ES-I3 (cell line): ENCODE results near the gene LOX.

Experiments
- H3K36me3 ChIP-seq: 2 replicates; pipeline ENCODE4 v1.6.1; 2013; ENCODE audit warnings: mild to moderate bottlenecking, low read length, control low read depth, moderate library complexity; ENCODE audit not compliant: insufficient read depth
- H3K4me1 ChIP-seq: 2 replicates; pipeline ENCODE4 v1.6.1; 2013; ENCODE audit warnings: mild to moderate bottlenecking, control low read depth, low read length; ENCODE audit not compliant: insufficient read depth
- H3K9ac ChIP-seq: 2 replicates; pipeline ENCODE4 v1.6.1; 2013; ENCODE audit warnings: low read depth, mild to moderate bottlenecking, low read length, moderate library complexity
- H3K9me3 ChIP-seq: 2 replicates; pipeline ENCODE4 v1.6.1; 2013; ENCODE audit warnings: mild to moderate bottlenecking, low read length, moderate library complexity; ENCODE audit not compliant: control insufficient read depth, insufficient read depth

LOX gene, protein sequence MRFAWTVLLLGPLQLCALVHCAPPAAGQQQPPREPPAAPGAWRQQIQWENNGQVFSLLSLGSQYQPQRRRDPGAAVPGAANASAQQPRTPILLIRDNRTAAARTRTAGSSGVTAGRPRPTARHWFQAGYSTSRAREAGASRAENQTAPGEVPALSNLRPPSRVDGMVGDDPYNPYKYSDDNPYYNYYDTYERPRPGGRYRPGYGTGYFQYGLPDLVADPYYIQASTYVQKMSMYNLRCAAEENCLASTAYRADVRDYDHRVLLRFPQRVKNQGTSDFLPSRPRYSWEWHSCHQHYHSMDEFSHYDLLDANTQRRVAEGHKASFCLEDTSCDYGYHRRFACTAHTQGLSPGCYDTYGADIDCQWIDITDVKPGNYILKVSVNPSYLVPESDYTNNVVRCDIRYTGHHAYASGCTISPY

DNA sequence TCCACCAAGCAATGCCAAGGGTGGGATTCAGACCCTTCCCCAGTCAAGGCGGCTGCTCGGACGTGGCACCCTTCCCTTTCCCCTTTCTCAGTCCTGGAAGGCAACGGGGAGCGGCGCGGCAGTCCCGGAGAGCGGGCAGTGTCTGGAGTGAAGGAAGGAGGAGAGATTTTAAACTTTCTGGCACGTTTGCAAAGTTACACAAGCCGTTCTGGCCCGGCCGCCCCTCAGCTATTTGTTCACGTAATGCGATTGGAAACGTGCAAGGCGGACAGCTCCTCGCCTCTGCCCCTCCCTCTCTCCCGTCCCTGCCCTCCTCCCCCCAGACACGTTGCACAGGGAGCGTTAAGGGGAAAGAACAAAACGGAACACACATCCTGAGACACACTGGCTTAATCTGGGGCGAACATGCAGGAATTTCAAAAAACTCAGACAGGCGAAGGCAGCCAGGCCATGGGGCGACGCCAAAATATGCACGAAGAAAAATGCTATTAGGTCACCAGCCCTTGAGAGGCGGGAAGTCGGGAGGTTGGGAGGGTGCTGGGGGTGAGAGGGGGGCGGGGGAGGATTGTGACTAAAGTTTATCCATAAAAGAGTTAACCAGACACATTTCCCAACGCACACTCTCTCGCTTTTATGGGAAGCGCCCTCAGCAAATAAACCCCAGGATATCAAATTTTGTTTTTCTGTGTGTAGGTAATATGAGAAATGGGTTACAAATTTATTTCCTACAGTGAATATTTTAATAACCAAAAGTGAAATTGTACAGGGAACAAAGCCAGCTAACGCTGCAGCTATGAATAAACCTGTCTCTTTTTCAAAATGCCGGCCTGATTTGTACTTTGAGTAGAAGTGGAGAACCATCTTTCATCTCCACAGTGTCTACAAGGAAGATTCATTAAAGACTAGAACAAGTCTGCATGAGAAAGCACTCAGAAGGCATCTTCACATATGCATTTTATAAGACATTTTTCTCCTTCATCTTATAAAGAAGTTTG lies at the start of gene LOX:
LOX (minus strand) TSS at position 144 of the 995 bp plus-strand sequence. CDS start 274 bp downstream, outside the sequence.
- Histone ChIP-seq H3K36me3 (no peaks in the 10 kb centered on the region), H3K4me1 (peaks cover 4% of the 10 kb centered on the region; the same call in 1 of the 2 replicates), H3K9ac (peak within 1 kb of the TSS; percentile 81), H3K9me3 (no peaks in the 10 kb centered on the region)

DNA sequence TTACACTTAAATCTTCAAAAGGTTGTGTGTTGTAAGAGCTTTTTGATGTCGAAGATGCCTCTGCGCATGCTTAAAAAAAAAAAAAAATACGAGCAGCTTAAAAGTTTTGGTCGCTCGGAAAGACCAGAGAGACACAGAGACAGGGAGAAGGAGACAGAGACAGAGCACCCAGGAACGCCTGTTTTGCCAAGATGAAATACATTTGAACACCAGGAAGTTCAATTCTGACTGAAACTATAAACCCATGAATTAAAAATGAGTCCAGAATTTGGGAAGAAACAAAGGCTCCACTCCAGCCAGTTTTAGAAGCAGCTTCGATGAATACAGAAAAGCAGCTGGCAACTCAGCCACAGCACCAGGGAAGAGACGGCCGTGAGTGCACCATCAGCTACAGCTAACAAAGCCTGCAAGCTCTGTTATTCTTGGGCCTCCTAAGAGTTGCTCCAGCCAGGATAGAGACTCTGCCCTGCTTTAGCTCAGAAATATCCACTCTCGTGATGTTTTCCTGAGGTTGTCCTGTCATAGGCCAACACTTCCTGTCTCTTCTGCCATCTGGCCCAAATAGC lies 48.8 kb upstream of the LOX start:
- Histone ChIP-seq H3K9me3 (no peaks in the 10 kb centered on the region), H3K9ac (no peak overlapping the region), H3K4me1 (peaks cover 5% of the 10 kb centered on the region), H3K36me3 (no peaks in the 10 kb centered on the region)

DNA sequence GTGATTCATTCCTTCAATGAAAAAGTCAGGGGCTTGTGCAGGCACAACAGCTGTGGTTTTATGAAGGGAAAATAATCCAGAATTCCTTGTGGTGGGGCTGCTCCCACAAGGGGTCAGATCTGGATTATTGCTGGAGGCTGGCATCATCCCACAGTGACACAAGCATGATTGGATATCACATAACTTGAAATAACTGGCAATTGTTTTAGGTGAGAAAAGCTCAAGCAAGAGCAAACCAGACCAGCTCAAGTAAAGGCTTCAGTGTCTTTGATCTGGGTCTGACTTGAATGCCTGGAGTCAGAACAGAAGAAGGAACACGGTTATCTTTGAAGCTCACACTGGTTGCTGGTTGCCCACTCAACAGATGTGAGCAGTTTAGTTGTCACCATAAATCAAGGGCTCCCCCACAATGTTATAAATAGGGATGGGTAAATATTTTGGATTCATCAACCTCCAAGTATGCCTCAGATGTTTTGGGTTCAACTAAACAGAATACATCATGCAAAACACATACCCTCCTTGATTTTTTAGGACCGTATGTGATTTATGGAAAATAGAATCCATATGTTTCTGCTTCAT lies 48.2 kb upstream of the LOX start:
- Histone ChIP-seq H3K9ac (no peak overlapping the region), H3K9me3 (no peaks in the 10 kb centered on the region), H3K36me3 (no peaks in the 10 kb centered on the region), H3K4me1 (peaks cover 8% of the 10 kb centered on the region)

DNA sequence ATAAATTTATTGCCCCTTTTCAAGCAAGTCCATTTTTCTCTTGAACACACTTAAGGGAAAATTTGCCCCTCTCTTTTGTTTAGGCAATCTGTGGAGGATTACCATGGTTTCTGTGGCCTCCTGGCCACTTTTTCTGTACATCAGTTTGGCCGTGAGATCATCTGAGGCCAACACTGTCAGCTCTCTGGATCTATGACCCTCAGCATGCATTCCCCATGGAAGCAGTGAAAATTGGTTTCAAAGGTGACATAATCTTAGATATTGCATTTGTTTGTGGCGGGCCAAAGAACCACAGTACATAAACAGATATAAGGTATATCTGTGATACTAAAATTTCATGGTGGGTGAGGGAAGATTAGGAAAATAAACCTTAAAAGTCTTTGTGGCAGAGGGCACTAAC lies 46.7 kb upstream of the LOX start:
- H3K9ac ChIP-seq, result no peak overlapping the region
- H3K4me1 ChIP-seq, result peaks cover 20% of the 10 kb centered on the region
- no peaks in the 10 kb centered on the region for H3K9me3 ChIP-seq
- H3K36me3 ChIP-seq, result no peaks in the 10 kb centered on the region

DNA sequence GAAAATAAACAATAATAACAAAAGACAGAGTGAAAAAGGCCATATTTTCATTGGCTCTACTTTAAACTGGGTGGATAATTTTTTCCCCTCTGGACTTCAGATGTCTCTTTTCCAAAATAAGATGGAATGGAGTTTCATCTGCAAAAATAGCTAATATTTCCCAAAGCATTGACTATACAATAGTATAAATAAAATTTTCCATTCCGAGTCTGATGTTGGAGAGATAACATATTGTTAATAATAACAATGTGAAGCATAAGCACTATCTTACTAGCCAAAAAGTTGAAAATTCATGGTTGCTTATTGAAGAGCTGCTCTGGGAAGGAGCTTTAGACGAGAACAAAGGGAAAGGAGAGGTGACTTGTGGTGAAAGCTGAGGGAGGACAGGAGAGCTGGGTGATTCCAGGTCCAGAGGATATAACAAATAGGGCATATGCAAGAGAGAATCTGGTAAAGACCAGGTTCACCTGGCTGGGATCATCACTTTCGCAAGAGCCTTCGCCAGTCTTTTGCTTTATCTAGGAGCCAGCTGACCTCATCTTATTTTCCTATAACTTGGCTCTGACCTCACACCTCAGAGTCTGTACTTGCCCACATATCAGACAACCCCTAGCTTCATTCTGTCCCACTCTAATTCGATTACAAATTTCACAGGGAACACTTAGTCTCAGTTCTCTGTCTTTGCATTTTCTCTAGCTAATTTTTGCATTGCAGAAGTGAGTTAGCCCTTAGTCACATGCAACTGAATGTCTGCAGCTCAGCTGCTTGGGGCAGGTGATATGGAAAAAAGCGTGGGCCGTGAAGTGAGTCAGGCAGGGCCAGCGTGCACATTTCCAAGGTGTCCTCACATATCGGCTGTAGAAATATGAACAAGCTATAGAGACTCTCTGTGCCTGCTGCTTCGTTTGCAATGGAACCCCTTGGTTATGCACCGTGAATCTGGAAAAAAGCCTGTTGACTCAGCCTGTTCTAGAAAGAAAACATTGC lies 43.7 kb upstream of the LOX start:
- Histone ChIP-seq H3K36me3 (no peaks in the 10 kb centered on the region), H3K9ac (no peak overlapping the region), H3K9me3 (no peaks in the 10 kb centered on the region), H3K4me1 (peaks cover 20% of the 10 kb centered on the region)

DNA sequence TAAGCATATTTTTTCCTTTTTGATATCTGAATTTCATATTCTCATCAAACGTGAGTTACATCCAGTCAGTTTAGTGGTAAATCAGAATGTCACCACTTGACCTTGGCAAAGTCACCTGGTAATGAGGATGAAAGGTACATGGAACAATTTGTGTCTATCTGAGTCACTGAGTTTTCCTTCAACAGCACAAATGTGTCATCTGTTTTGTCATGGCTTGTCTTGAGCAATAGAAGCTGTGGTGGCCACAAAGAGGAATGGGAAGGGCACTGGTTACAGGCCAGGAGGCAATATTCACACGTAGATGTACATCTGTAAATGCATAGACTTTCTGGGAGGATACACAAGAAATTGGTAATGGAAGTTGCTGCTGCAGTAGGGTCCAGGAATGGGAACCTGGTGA lies 42.9 kb upstream of the LOX start:
- H3K9ac ChIP-seq, result no peak overlapping the region
- H3K4me1 ChIP-seq, result peaks cover 20% of the 10 kb centered on the region
- no peaks in the 10 kb centered on the region for H3K9me3 ChIP-seq
- no peaks in the 10 kb centered on the region for H3K36me3 ChIP-seq

DNA sequence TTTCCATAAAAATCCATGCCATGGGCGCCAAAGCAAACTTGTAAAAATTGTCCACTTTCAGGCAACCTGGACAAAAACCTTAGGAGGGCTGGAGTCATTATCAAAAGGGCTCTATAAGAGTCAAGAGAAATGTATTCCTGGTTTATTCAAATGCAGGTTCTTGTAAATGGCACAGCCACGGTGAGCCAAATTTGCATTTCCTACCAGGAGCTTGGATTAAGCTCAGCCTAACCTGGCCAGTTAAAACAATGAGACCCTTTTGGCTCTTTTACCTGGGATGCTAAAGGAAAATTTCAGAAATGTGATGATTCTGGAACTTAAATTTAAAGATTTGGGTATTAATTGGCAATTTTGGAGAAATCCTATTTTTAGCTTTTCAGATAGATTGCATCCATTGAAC lies 42.4 kb upstream of the LOX start:
- peaks cover 20% of the 10 kb centered on the region for H3K4me1 ChIP-seq
- H3K9ac ChIP-seq, result no peak overlapping the region
- H3K36me3 ChIP-seq, result no peaks in the 10 kb centered on the region
- H3K9me3 ChIP-seq, result no peaks in the 10 kb centered on the region

DNA sequence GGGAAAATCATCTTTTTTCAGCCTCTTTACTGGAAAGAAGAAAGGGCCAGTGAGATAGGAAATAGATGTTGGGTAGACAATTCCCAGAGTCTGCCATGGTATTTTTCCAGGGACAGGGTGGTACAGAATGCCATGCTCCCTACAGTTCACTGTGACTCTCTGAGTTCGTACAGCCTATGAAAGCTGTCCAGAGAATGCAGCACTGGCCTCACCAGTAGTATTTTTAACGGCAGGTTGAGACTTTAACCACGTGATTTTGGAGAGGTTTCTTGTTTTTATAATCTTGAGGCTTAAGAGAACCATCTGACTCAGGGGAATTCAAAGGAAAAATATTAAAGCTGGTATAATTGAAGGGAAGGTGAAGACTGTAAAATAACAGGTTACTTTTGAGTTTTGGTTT lies 41.1 kb upstream of the LOX start:
- no peaks in the 10 kb centered on the region for H3K9me3 ChIP-seq
- no peak overlapping the region for H3K9ac ChIP-seq
- H3K4me1 ChIP-seq, result peaks cover 20% of the 10 kb centered on the region
- no peaks in the 10 kb centered on the region for H3K36me3 ChIP-seq

DNA sequence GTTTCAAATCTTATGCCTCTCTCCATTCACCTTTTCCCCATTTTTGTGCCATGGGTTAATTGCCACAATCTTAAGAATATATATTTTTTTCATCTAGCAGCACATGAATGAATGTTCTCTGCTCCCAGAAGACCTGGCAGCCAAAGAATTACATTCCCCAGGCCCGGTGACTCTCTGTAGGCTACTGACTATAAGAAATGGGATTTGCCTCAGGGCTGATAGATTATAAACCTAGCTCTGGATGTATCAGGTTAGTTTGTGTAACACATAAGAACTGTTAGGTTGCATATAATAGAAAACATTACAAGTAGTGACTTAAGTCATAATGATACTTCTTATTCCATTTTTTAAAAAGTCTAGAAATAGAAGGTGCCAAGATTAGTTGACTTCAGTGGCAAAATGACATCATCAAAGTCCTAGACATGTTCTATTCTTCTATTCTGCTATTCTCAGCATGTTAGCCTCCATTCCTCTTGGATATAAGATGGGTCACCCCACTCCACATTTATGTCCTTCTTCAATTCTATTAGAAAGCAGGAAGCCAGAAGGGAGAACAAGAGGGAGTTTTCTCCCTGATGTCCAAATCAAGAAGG lies 40.4 kb upstream of the LOX start:
- Histone ChIP-seq H3K4me1 (peaks cover 20% of the 10 kb centered on the region), H3K36me3 (no peaks in the 10 kb centered on the region), H3K9ac (no peak overlapping the region), H3K9me3 (no peaks in the 10 kb centered on the region)

DNA sequence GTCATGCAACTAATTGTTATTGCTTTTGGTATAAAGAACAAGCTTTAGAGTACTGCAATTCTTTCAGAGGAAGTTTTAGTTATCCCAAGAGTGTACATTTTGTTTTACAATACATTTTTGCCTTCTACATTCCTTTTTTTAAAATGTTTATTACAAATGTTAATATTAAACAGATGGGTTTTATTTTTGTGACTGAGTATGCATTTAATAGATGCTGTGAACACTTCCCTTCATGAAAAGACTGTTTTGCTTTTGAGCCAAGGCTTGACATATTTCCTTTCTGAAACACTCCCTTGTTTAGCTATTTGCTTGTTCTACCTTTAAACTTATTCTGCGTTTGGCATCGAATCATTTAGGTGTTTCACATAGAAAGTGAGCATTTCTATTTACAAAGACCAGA lies 36.4 kb upstream of the LOX start:
- Histone ChIP-seq H3K9ac (no peak overlapping the region), H3K4me1 (no peaks in the 10 kb centered on the region), H3K9me3 (no peaks in the 10 kb centered on the region)

DNA sequence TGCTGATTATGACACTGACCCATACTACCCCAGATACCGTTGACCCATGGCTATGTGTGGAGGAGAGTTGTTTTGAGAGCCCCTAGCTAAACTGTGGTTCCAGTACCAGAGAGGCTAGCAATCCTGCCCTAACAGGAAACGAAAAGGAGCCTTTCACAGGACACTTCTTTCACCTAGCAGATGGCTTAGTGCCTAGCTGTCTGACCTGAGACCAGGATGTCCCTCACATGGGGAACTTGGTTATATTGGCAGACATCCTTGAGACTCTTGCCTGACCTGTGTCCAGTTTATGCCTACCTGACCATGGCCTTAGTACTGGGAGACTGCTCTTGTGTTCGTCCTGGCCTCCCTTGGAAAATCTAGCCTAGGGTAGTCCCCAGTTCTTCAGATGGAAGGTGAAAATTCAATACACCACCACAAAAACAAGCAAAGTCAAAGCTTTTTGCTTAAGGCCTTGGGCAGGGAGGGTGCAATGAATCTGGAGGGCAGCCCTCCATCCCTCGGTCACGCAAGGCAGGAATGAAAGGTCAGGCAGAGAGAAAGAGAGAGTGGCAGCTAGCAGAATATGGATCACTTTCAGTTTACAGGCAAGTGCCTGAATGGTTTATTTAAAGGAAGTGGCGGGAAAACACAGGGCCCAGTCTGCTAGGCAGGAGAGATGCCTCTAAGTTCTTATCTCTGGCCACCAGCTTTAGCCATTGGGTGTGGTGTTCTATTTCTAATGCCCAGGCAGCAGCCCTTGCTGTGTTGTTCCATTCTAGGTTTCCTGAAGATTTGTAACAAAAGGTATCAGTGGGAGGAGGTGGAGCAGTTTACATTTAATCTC lies 34.9 kb upstream of the LOX start:
- Histone ChIP-seq H3K9ac (no peak overlapping the region), H3K9me3 (no peaks in the 10 kb centered on the region), H3K36me3 (no peaks in the 10 kb centered on the region), H3K4me1 (no peaks in the 10 kb centered on the region)

More for the DNA sequence above, 36.4 kb upstream of the LOX start:
- no peaks in the 10 kb centered on the region for H3K36me3 ChIP-seq

DNA sequence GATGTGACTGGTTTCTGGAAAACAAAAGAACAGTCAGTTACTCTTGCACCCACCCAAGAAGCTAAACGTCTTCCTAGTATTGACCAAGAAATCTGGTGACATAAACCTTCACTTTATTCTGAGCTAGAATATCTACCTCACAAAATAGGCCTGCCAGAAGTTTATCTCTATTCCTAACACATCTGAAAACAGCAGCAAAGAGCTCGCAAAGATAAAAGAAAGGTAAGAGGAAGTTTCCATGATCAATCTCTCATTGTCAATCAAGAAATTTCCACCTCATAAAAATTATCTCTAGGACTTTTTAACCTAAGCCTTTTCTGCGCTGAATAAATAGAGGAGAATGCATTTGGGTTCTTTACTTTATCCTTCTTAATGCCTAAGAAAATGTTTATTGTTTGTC lies 34.0 kb upstream of the LOX start:
- Histone ChIP-seq H3K9ac (no peak overlapping the region), H3K4me1 (no peaks in the 10 kb centered on the region), H3K9me3 (no peaks in the 10 kb centered on the region), H3K36me3 (no peaks in the 10 kb centered on the region)
